HG03103 (cell line): ENCODE data around the gene CDC42SE2.
"Not testable (repeated sequence)": the region's sequence is repeated elsewhere in the genome, so short reads cannot be mapped to it uniquely, and the experiment has no call there.

ENCODE experiments used
- ATAC-seq: cut with Tn5 transposase; IDR thresholded peaks from one replicate; pipeline ENCODE4 v1.9.1; 2021; ENCODE audit warnings: low read depth; ENCODE audit not compliant: unreplicated experiment

The CDC42SE2 gene

DNA sequence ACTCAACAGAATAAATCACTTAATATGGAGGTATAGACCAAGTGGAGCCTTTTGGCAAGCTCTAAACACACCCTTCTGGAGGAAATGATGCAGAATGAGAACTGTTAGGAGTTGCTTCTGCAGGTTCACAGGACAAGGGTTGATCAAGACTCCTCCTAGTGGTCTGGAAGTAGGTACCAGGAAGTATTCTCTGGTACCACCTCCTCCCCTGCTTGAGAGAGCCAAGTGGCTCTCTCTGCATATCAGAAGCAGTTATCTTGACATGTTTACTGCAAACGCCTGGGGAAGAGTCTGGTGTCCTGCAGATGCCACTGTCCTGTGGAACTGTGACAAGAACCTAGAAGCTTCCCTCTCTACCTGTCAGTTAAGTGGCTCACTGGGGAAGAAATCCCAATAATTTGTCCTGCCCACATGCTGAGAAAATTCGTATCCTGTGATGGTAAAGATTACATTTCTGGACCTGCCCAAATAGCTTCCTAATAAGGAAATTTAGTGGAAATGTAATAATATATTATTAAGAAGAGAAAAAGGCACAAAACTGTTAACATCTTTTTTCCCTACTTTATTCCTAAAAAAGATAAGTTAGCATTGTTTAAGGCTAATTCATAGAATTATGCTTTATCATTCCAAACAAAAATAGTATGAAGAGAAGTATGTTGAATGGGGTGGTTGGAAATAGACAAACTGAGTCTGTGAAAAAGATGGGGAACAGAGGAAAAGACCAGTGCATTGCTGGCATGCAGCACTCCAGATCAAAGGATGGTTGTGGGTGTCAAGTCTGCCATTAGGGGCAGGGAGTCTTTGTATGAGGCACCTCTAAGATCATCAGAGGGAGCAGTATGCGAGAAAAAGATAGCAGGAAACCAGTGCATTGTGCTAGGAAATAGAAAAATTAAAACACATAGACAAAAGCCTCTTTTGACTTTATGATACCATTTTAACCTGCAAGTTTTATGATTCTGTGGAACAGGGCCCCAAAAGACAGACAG lies 118.8 kb downstream of the CDC42SE2 start:
- ATAC-seq = peak; percentile 64

DNA sequence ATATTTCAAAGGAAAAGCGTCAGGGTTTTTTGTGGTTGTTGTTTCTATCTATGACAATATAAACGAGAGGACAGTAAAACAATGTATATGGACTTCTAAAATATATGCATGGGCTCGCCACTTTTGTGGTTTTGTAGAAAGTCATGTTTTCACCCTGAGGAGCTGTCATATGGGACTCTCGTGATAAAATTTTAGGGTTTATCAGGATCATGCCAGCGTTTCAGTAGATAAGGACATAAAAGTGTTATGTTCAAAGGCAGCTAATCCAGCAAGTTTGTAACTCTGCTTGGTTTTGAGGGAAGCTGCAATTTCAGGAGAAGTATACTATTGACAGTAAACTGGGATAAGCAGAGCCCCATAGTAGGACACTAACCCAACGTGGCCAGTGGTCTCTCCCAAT lies 120.3 kb downstream of the CDC42SE2 start:
- no peak for ATAC-seq

DNA sequence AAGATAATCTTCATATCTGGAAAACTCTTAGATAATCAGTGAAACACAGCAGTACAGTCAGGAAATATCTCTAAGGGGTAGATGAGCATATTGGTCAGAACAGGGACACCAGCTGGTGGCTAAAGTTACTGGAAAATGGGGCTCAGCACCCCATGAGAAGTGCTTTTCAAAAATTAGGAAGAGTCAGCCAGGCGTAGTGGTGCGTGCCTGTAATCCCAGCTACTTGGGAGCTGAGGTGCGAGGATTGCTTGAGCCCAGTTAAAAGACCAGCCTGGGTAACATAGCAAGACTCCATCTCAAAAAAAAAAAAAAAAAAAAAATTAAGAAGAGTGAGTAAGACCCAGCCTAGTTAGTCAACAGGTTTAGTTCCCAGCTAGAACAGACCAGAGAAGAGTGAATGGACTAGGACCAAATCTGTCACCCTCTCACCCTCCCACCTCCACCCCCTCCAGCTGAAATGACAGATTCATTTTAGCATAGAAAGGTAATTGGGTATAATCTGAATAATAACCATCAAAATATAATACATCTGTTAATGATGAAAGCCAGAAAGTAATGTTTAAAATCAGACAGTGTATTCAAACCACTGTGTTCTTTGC lies 120.9 kb downstream of the CDC42SE2 start:
- ATAC-seq = no peak

DNA sequence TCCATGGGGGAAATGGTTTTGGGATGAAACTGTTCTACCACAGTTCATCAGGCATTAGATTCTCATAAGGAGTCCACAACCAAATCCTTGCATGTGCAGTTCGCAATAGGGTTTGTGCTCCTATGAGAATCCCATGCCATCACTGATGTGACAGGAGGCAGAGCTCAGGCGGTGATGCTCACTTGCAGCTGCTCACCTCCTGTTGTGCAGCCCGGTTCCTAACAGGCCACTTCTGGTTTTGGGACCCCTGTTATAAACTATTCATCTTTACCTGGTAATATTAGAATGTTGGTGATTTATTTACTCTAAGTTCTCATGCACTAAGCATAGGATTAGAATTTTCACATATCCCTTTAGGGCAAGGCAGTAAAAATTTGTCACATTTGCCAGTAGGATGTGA lies 122.3 kb downstream of the CDC42SE2 start:
- ATAC-seq = no peak

DNA sequence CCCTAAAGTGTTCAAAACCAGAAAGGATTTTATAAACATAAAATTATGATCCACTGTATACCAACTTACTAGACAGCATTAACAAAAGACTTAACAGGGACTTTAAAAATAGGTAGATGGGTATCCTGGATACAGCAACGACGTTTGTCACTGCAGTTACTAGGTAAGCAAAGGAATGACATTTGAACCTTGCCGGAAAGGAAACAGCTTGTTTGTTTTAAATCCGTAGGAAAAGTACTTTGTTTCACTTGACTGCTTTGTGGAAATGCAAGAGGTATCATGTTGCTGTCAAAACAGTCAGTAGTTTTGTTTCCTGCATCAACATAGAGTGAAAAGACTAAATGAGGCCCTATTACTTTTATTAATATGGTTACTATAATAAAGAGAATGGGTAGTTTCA lies 122.9 kb downstream of the CDC42SE2 start:
- ATAC-seq = no peak

DNA sequence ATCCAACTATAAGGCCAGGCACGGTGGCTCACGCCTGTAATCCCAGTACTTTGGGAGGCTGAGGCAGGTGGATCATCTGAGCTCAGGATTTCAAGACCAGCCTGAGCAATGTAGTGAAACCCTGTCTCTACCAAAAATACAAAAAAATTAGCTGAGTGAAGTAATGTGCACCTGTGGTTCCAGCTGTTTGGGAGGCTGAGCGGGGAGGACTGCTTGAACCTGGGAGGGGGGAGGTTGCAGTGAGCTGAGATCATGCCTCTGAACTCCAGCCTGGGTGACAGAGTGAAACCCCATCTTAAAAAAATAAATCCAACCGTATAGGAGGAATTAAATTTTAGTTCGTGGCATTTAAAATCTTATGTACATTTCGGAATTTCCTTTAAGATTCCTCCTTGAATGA lies 123.4 kb downstream of the CDC42SE2 start:
- ATAC-seq = no peak

DNA sequence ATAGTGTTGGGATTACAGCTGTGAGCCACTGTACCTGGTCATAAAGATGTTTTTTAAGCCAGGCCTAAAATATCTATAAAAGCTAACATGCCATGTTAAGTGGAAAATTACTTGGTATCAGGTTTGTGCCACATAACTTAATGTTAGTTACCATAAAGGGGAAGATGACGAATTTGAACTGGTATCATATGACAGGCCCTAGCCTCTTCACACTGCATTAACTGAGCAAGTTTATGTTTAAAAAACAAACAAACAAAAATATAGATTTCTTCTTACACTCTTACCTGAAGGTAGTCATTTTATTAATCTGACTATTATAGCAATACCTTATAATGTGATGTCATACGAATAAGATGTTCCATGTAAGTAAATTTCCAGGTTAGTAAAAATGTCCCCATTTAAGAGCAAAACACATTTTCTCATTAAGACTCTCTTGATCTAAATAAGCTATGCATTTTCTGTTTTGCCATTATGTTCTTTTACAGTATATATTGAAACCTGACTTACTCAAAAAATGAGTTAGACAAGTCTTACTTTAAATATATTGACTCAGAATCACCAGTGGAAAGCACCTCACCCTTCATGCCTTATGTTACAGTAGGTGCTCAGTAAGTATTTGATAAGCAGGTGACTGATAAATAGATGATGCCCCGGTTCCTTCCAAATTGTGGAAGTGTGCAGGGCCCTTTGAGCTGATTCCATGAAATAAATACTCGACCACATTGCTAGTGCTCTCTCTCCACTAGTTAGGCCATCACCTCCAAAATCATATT lies 125.4 kb downstream of the CDC42SE2 start:
- no peak for ATAC-seq

DNA sequence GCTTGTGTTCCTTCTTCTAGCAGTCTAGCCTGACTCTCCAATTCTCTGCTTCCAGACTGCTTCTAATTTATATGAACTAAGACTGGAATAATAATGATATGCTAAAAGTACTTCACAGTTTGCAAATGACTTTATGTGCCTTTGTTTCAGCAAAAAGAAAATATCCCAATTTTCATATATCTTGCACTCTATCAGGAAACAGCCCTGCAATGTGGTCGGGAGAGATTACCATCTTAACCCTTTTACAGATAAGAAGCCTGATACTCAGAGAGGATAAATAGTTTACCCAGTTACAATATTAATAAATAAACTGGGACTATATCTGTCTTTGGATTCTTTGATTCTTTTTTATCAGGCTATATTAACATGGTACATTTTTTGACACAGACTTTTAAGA lies 126.0 kb downstream of the CDC42SE2 start:
- ATAC-seq = no peak

DNA sequence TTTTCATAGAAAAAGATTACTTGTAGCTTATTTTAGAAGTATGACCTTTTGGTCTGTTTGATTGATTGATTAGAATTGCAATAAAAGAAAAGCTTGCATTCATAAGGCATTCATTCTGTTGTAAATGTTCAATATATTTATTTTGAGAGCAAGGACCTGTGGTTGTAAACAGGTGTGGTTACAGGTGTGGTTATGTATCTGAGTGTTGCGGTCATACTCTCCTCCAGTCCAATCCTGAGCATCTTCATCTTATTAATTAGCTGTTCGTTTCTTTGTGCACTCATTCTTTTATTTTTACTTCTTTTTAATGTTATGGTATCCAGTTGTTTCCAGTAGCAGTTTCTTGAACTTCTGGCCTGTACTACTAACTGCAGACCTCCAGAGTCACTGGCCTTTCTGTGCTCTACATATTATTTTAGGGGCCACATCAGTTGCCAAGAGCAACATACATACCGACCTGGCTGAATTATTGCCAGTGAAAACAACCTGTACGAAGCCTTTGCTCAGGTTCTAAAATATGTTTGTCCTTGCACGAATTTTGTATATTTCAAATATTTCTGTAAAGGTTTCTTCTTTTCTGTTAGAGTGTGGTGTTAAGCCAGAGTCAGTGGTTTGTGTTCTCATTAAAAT lies 128.7 kb downstream of the CDC42SE2 start:
- ATAC-seq = no peak

DNA sequence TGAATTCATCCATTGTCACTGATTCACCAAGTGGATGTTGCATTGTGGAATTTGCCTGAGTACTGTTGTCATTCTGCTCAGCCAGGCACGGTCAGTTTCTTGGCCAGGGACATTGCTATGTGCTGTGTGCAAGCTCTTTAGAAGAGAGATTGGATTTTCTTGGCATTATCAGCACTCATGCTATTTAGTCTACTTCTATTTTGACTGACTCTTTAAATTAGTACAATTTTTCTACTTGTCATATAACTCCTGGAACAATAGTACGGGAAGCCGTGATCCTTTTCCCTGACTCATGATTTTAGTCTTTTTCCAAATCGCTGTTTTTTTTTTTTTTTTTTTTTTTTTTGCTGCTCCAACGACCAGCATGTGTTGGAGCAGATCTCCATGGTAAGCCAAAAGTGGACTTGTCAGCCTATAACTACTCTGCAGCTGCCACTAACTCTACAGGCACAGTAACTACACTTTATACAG lies 129.7 kb downstream of the CDC42SE2 start:
- ATAC-seq = no peak

DNA sequence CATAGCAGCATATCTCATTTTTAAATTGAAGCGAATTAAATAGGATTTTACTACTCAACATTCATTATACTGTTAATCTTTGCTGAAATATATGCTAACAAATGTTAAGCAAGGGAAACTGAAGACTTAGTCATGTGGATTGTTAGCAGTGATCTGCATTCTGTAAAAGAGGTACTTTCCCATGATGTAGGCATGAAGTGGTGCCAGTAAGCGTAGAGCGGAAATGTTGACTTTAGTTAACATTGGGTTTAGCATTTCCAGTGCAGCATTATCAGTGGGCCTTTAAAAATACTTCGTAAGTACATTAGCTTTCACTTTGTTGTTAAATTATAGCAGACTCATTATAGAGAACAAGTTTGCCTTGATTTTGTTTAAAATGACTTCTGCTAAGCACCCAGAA lies 130.3 kb downstream of the CDC42SE2 start:
- peak; percentile 38 for ATAC-seq

DNA sequence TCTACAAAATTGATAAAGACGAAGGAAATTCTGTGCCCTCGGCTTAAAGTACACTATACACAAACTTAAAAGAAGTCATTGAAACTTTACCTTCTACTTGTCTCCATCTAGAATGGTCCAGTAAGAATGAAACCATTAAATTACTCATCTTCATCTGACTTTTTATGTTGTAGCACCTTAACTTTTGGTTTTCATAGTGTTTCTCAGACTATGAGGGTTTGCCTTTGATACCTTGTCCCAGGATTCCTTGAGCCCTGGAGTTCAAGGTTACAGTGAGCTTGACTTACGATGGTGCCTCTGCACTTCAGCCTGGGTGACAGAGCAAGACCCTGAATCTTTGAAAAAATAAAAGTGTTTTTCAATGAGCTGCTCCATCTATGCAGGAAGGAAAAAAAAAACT lies 132.2 kb downstream of the CDC42SE2 start:
- peak; percentile 77 for ATAC-seq

DNA sequence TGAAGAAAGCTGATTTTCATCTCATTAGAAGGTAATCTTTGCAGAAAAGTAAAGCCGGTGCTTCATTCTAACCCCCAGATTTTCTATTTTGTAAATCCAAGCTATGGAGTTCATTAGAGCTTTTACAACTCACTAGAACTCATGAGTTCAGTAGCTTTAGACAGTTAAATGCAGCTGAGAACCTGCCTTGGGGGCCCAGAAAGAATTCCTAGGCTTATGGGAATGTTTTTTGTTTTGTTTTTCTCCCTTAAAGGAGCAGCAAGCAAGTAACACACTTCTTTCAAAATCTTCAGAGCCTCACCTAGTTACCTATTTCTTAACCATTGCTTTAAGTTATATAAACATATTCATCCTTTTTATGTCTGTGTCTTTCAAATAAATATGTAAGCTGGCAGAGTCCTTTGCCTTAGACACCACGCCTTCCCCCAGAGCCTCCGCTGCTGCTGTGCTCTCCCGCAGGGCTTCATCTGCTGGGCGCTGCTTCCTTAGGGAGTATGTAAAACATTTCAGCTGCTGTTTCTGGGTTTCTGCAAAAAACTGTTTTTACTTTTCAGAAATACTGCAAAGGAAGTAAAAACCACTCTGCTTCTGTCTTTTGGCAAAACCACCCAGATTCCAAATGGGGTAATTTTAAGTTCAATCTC lies 132.9 kb downstream of the CDC42SE2 start:
- no peak for ATAC-seq

DNA sequence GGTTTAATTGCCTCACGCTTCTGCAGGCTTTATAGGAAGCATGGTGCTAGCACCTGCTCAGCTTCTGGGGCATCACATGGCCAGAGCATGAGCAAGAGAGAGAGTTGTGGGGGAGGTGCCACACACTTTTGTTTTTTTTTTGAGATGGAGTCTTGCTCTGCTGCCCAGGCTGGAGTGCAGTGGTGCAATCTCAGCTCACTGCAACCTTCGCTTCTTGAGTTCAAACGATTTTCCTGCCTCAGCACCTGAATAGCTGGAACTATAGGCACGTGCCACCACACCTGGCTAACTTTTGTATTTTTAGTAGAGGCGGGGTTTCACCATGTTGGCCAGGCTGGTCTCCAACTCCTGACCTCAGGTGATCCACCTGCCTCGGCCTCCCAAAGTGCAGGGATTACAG lies 135.2 kb downstream of the CDC42SE2 start:
- not testable (repeated sequence) for ATAC-seq

DNA sequence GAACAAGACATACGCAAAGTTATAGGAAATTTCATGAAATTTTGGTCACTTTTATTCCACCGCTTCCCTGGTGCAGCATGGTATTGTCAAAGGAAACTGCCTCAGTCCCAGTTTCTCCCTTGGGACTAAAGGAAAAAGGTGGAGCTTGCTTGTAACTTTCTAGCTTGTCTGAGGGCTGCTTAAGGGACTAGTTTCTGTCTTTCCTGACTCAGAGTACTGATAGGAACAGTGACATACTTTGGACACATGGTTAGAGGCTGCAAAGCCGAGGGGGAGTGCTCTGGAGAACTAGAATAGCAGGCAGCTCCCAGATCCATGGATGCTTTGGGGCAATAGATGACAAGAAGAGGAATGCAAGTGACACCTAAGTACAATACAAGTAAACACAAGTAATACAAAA lies 136.7 kb downstream of the CDC42SE2 start:
- no peak for ATAC-seq

DNA sequence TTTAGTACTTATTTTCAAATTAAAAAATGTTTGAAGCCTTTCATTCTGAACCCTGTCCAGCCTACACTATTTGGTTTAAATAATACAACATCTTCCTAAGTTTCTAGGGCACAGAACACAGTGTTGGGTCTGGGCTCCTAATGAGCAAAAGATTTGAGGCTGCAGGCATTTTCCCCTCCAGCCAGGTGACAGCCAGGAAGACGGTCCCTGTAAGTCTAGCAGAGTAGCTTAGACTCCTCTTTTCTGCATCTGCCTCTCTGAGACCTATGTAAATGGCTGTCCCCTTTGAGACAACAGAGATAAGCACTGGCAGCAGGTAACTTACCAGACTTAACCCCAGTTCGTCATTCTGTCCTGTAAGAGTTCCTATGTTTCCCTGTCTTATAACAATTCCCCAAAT lies 141.8 kb downstream of the CDC42SE2 start:
- no peak for ATAC-seq

DNA sequence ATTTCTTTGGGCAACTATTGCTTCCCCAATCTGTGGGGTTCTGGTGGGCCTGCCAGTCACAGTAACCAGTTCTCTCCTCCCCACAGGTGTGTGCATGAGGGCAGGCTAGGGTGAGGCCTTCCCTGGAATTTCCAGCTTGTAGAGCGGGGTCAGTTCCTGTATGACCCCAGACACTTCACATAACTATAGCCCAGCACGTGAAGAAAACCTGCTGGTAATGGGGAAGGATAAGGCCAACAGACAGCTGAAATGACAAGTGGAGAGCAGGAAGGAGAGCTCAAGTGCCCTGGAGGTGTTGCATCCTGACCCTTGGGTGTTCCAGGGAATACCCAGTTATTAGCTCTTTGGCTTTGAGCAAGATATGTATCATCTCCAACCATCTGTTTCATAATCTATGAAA lies 142.2 kb downstream of the CDC42SE2 start:
- ATAC-seq = no peak

DNA sequence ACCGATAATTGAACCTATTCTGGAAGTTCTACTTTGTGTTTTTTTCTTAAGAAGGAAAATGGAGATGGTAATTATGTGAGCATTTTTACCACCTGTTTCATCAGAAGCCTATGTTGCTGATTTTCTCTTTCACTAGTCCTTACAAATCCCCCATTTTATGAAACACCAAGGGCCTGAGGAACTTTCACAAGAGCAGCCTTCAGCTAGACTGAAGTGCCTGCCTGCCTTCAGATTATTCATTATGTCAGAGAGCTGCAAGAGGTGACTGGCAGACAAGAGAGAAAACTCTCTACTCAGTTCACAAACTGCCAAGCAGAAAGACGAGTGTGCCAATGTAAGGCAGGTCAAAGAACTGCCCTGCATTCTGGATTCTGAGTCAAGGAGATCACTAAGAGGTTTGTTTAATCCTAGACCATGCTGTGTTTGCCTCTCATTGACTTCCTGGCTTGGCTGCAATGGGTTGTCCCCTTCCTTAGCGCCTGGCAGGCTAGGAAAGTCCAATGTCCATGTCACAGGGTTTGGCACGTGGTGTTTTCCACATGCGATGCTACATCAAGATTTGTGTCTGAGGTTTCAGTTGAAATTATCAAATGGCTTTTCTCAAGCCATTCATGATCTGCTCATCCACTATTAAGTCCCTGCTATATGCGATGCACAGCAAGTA lies 143.3 kb downstream of the CDC42SE2 start:
- no peak for ATAC-seq
